GM18909 (cell line): Measurements from ENCODE around the gene TACSTD2.
"Not testable (repeated sequence)": the region's sequence is repeated elsewhere in the genome, so short reads cannot be mapped to it uniquely, and the experiment has no call there.

ENCODE experiments used
- ATAC-seq: cut with Tn5 transposase; IDR thresholded peaks from one replicate; pipeline ENCODE4 v1.9.1; 2021; ENCODE audit warnings: mild to moderate bottlenecking; ENCODE audit not compliant: unreplicated experiment, poor library complexity

TACSTD2 gene, protein sequence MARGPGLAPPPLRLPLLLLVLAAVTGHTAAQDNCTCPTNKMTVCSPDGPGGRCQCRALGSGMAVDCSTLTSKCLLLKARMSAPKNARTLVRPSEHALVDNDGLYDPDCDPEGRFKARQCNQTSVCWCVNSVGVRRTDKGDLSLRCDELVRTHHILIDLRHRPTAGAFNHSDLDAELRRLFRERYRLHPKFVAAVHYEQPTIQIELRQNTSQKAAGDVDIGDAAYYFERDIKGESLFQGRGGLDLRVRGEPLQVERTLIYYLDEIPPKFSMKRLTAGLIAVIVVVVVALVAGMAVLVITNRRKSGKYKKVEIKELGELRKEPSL

DNA sequence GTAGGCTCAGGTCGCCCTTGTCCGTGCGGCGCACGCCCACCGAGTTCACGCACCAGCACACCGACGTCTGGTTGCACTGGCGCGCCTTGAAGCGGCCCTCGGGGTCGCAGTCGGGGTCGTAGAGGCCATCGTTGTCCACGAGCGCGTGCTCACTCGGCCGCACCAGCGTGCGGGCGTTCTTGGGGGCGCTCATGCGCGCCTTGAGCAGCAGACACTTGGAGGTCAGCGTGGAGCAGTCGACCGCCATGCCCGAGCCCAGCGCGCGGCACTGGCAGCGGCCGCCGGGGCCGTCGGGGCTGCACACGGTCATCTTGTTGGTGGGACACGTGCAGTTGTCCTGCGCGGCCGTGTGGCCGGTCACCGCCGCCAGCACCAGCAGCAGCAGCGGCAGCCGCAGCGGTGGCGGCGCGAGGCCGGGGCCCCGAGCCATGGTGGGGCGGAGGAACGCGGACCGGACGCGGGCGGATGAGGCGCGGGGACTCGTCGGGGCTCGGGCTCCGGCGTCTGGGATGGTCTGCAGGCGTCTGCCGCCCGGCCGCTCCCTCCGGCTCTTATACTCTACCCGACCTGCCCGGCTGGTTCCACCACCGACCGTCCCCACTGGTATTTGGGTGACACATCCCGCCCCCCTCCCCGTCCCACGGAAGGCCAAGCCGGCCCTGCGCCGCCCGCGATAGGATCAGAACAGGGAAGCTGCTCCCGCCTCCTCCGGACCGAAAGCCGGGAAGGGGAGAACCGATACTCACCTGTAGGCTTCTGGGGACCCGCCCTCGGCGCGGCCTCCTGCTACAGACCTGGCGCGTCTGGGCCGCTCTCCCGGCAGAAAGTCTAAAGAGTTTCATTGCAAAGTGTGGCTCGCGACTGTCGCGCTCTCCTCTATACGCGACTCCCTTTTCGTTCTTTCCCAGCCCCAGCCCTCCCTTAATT lies at the start of gene TACSTD2:
TSS of gene TACSTD2 (minus strand) at position 526 of the 927 bp plus-strand sequence. CDS start at position 430, 96 bp downstream.
- ATAC-seq = no peak

DNA sequence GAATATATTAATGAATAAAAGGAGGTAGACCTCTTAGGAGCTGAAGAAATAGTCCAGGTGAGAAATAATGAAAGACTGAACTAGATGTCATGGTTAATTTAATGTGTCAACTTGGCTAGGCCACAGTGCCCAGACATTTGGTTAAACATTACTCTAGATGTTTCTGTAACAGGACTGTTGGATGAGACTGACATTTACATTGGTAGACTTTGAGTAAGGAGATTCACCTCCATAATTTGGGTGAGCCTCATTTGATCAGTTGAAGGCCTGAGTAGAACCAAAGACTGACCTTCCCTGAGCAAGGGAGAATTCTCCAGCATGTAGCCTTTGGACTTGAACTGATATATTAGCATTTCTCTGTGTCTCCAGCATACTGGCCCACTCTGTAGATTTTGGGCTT lies 49.2 kb upstream of the TACSTD2 start:
- ATAC-seq = no peak

DNA sequence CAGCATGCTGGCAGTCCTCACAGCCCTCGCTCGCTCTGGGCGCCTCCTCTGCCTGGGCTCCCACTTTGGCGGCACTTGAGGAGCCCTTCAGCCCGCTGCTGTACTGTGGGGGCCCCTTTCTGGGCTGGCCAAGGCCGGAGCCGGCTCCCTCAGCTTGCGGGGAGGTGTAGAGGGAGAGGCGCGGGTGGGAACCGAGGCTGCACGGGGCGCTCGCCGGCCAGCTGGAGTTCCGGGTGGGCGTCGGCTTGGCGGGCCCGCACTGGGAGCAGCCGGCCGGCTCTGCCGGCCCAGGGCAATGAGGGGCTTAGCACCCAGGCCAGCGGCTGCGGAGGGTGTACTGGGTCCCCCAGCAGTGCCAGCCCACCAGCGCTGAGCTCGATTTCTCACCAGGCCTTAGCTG lies 46.2 kb upstream of the TACSTD2 start:
- ATAC-seq = not testable (repeated sequence)

DNA sequence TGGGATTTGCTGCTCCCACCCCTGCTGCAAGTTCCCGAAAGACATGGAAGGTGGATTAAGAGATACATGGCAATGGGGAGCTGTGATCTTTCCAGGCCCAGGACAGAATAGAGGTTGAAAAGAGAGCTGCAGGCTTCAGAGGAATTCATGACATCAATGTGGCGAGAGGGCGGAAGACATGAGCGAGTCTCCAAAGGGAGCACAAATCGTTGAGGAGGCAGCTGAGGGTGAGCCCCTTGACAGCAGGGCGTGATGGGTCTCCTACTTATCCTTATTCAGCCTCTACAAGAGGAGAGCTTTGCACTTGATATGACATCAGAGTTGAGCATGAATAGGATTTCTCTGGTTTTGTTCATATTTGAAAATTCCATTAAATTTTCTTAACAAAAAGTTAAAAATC lies 45.5 kb upstream of the TACSTD2 start:
- no peak for ATAC-seq

DNA sequence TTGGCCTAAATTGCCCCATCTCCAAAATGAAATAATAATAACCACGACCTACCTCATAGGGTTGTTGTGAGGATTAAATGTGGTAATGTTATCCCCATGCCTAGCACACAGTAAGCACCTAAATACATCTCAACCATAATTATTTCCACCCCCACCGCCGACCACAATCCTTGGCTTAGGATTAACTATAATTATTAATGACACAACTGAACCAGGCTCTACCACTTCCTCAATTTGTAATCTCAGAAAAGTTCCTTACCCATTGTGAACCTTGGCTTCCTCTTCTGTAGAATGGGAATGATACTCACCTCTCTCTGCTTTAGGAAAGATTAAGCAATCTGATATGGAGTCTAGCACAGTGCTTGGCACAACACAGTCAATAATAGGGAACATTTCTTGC lies 44.3 kb upstream of the TACSTD2 start:
- no peak for ATAC-seq

DNA sequence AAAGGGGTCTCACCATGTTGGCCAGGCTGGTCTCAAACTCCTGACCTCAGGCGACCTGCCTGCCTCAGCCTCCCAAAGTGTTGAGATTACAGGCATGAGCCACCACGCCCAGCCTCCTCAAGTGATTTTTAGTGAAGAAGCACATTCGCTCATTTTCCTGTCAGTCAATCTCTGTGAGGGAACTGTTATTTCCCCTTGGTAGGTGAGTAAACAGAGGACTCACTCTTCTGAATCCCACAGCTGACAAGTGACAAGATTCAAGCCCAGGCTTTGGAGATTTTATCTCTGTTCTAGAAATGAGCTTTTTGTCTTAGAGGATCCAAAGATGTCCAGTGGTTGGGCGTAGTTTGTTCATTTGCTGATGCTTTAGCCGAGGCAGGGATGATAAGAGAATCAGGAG lies 43.9 kb upstream of the TACSTD2 start:
- no peak for ATAC-seq

DNA sequence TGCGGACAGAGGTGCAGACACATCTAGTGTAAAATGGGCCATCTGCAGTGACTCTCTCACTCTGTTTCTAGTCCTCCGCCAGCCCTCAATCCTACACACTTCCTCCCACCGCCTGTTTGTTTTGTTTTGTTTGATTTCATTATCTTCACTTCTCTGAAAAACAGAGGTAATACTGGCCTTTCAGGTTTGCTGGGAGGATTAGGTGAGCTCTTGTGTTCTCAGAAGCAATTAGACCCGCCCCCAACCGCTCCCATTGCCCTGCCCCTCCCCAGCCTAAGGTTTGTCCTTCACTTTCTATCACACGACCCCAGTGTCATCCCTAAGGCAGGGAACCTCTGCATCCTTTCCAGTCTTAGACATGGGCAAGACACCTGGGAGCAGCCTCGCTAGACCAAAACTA lies 43.2 kb upstream of the TACSTD2 start:
- ATAC-seq = no peak

DNA sequence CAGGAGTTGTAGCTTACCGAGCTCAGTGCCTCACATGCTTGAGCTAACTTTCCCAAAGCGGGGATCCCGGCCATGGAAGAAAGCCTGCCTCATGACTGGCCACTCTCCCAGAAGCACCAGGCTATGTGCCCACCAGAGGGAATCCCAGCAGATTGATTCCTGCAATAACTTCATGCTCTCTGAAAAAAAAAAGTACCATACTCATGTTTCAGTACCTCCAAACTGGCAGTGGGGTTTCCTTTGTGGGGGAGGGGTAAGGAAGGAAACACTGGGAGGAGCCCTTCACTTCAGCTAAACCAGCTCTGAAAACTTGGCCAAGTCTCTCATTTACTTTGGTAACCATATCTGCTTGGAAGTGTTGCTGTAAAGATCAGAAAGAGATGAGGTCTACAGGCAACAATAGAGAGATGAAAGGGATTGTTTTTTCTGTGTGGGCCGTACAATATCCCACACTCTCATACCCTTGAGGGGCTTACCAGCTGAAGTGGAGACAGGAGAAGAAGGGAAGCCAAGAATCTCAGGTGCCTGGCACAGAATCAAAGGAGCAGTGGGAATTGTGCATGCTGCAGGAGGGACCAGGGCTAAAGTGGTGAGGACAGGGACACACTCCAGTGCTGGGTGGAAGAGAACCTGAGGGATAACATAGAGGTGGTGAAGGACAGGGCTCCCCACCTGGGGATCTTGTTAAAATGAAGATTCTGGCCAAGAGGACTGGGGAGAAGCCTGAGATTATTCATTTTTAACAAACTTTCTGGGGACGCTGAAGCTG lies 42.4 kb upstream of the TACSTD2 start:
- ATAC-seq = no peak

DNA sequence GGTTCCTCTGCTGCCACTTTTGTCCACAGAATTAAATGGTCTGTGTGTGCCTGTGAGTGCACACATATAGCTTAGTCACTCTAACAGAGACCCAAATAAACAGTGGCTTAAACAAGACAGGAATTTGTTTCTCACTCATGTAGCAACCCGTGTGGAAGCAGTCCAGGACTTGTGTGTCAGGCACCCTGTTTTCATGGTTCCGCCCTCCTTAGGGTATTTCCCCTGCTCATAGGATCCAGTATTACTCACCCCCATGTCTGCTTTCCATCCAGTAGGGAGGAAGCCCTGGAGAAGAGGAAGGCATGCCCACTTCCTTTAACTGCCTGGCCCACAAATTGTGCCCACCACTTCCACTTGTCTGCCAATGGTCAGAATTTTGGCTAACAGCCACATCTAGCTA lies 41.3 kb upstream of the TACSTD2 start:
- no peak for ATAC-seq

DNA sequence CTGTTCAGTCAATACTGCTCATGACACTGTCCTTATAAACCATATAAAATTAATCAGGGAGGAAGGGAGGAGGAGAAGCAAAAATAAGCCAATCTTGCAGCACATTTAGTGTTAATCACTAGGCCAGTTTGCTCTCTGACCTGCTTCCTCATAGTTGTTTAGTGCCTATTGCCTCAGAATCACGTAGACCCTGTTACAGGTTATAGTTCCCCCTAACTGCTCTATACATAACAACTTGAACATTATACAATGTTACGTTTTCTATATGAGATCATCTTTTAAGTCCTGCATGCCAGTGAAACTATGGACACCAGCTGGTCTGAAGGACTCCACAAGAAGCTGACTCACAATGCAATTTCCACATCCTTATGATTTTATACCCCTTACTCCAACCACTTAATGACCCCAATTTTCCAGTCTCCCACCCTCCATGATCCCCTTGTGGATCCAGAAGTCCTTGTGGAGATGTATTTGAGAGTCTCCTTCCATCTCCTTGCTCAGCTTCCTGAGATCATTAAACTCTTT lies 34.9 kb upstream of the TACSTD2 start:
- ATAC-seq = no peak

DNA sequence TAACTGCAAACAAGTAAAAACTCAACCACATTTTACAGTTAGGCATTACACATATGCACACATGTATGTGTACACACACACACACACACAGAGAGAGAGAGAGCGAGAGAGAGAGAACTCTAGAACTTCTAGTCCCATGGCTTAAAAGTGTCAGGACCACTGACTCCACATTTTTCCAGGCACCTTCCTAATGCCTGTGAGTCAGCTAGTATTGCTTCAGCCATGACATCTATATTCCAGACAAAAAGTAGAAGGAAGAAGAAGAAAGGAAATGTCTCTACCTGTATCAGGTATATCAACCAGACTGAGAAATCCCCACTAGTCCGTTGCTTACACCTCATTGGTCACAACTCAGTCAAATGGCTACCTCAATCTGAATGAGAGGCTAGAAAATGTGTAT lies 31.9 kb upstream of the TACSTD2 start:
- no peak for ATAC-seq

DNA sequence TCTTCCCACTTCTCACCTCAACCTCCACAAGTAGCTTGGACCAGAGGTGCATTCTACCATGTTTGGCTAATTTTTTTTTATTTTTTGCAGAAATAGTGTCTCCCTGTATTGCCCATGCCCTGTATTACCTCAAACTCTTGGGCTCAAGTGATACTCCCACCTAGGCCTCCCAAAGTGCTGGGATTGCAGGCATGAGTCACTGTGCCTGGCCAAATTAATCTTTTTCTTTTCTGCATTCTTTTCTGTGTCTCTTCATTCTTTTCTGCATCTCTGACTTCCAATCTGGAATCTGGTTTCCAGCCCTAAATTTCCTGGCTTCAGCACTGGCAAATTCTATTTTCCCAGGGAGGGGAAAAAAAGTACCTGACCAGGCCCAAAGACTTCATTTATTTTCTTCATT lies 31.2 kb upstream of the TACSTD2 start:
- no peak for ATAC-seq

DNA sequence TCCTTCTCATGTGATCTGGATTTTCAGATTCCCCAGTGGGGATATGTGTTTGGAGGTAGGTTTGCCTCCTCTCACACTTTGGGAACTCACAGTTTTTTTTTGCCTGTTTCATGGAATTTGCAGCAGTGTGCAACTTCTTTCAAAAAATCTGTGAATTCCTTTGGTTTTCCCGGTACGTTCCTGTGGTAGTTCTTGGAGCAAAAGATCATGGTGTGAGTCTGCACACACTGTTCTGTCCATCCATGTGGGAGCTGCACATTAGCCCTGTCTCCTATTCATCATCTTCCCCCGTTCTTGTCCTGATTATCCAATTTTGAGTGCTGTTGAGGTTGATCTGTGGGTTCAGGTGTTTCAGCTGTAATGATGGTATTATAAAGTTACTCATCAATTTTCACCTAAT lies 30.3 kb upstream of the TACSTD2 start:
- ATAC-seq = no peak

DNA sequence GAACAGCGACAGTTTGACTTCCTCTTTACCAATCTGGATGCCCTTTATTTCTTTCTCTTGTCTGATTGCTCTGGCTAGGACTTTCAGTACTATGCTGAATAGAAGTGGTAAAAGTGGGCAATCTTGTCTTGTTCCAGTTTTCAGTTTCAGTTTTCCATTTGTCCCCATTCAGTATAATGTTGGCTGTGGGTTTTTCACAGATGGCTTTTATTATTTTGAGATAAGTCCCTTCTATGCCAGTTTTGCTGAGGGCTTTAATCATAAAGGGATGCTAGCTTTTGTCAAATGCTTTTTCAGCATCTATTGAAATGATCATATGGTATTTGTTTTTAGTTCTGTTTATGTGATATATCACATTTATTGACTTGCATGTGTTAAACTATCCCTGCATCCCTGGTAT lies 24.9 kb upstream of the TACSTD2 start:
- ATAC-seq = not testable (repeated sequence)

DNA sequence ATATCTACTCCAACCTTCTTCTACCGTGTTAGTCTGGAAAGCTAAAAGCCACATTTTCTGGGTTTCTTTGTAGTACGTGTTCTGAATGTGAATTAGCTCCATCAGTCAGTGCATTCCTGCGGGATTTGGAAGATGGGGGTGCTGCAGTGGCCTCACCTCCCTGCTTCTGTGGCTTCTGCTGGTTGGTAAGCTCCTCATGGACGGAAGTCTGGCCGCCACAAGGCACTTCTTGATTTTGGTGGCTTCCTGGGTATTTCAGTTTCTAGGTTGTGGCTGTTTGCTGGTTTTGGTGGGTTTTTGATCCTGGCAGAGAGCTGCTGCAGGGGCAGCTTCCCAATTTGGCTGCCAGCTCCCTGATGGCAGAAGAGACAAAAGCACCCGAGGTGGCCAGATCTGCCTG lies 20.9 kb upstream of the TACSTD2 start:
- no peak for ATAC-seq

DNA sequence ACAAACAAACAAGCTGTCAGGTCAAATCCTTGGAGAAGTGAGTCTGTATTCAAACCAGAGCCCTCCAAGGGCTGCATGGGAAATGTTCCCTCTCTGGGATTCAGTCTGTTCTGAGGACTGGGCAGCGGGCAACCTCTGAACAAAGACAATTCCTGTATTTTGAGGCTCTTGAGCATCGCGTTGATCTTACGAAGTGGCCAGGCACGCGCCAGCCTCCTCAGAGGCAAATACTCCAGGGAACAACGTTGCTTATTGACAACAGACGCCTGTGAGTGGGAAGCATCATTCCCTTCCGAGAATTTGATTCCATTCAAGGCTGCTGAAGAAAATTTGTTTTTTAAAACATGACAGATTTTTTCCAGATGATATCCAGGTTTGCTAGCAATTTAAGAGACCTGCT lies 20.0 kb upstream of the TACSTD2 start:
- no peak for ATAC-seq

DNA sequence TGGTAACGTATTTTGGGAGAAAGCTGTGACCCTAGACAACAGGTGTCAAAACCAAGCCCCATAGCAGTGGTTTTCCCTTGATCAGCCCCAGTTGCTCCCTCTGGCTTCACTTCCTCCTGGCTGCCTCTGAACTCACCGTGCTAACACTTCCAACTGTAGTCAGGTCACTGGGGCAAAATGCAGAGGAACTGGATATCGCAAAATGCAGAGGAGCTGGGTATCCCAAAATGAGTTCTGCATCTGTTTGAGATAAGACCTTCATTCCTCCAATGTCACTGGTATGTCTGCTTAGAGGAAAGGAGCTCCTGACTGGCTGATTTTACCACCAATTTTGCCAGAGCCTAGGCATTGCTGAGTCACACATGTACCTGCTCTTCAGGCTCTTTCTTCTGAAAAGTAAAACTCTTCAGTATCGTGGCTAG lies 19.6 kb upstream of the TACSTD2 start:
- no peak for ATAC-seq

DNA sequence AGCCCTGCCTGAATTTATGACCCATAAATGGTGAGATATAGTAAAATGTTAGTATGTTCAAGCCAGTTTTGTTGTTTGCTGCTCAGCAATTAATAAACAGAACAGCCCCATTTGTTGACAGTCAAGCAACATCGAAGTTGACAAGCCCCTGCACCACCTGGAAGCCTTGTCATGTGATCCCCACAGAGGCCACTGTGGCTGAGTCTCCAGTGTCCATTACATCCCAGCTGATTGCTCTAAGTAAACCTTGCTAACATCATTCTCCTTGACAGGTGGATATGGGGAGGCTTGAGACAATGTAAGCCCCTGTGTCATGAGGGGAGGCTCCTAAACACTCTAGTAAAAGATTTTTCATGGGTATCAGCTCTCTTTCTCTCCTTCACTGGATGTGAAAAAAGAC lies 17.5 kb upstream of the TACSTD2 start:
- no peak for ATAC-seq

DNA sequence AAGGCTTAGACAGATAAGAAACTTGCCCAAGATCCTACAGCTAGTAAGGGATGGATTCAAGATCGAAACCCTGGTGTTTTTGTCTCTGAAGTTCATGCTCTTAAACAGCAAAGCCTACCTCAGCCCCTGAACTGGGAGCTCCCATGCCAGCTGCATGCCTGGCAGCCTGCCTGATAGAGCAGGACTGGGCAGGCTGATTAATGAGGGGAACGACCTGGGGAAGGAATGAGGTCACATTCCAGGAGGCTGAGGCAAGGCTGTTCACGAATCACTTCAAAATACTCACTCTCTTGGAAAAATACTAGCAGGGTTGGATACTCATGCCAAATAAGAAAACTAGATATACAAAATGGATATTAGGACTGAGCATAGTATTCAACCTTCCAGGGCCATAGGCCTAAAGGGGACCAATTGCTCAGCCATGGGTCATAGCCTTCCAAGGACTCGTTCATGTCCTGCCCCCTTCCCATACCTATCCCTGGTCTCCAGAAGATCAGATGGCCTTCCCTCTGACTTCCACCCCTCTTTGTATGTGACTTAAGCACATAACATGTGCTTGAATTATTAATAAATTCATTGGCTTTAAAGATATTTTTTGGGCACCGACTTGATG lies 15.6 kb upstream of the TACSTD2 start:
- no peak for ATAC-seq

DNA sequence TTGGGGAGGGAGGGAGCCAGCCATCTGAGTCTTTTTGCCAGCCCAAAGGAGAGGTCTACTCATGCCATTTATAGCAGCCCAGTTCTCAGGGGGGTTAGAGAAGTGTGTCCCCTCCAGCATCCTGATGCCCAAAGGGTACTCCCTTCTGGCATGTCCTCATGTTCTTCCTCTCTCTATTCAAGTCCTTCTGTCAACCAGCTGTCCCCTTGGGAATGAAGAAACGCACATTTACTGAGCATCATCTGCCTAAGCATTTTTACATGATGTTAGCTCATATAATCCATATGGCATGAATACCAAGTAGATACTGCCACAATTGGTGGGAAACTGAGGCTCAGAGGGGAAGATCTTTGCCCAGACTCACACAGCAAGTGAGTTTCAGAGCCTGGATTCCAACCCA lies 14.8 kb upstream of the TACSTD2 start:
- no peak for ATAC-seq
